ENCODE data around the gene RRP1.

The RRP1 gene

GRCh38 chr21:43766734-43767497 is 22.5 kb upstream of the RRP1 start:
- FAIRE-seq (no peak), DNase-seq (ENCODE audit: insufficient read length, low spot score) (no peak)
- TF ChIP-seq POLR2AphosphoS5 (IDR thresholded peaks at IDR 0.05; ENCODE audit: low read depth, low read length) (peak; percentile 48; the same call in 1 of the 2 replicates), SPI1 (IDR thresholded peaks at IDR 0.05; ENCODE audit: low read depth, low read length) (no peak)

DNA sequence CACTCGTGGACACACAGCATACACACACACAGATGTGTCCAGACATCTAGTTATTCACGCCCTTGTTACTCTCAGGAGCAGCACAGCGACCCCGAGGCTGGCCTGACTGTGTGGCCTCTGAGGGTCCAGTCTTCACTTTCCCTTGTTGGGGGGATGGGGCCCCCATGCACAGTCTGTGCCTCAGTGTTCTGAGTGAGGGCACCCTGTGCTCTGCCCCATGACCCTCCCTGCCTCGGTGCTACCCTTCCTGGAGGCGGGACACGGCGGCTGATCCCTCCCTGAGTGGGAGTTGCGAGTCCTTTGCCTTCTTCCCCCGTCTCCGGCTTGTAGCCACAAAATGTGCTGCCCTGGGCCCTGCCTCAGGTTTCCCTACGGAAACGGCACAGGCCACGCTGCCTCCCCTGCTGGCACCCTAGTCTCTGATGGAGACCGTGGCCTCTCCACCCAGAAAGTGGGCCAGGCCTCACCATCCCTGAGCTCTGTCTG is 21.8 kb upstream of the RRP1 start:
- FAIRE-seq: no peak
- DNase-seq (ENCODE audit: insufficient read length, low spot score): no peak
- TF ChIP-seq POLR2A (IDR thresholded peaks at IDR 0.05; ENCODE audit: low read depth, low read length) (no peak), POU2F2 (IDR thresholded peaks at IDR 0.05; ENCODE audit: low read depth, low read length) (no peak), POLR2AphosphoS5 (IDR thresholded peaks at IDR 0.05; ENCODE audit: low read depth, low read length) (no peak), PAX5 (IDR thresholded peaks at IDR 0.05; ENCODE audit: insufficient read depth, low read length, severe bottlenecking) (no peak), TAF1 (IDR thresholded peaks at IDR 0.05; ENCODE audit: low read depth, low read length) (no peak), SPI1 (IDR thresholded peaks at IDR 0.05; ENCODE audit: low read depth, low read length) (no peak)

GRCh38 chr21:43767984-43768867 is 21.2 kb upstream of the RRP1 start:
- DNase-seq (ENCODE audit: insufficient read length, low spot score) (no peak), FAIRE-seq (no peak)

DNA sequence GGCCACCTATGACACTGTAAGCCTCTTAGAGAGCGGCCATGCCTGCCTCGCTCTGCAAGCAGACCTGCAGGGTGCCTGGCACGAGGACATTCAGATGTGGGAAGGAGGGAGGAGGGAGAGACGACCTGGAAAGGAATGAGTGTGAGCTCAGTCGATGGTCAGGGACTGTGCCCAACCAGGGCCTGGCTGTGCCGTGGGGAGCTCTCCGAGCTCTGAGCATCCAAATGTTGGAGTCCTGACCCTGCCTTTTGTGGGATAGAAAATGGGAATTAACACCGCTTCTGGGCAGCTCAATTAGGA is 20.6 kb upstream of the RRP1 start:
- FAIRE-seq: no peak
- DNase-seq (ENCODE audit: insufficient read length, low spot score): no peak
- TF ChIP-seq SPI1 (IDR thresholded peaks at IDR 0.05; ENCODE audit: low read depth, low read length) (no peak), TAF1 (IDR thresholded peaks at IDR 0.05; ENCODE audit: low read depth, low read length) (no peak), POLR2AphosphoS5 (IDR thresholded peaks at IDR 0.05; ENCODE audit: low read depth, low read length) (no peak), POU2F2 (IDR thresholded peaks at IDR 0.05; ENCODE audit: low read depth, low read length) (no peak), PAX5 (IDR thresholded peaks at IDR 0.05; ENCODE audit: insufficient read depth, low read length, severe bottlenecking) (no peak), POLR2A (IDR thresholded peaks at IDR 0.05; ENCODE audit: low read depth, low read length) (no peak)

More at GRCh38 chr21:43767984-43768867, 21.2 kb upstream of the RRP1 start:
- no peak for TF ChIP-seq POLR2A (IDR thresholded peaks at IDR 0.05; ENCODE audit: low read depth, low read length)
- TF ChIP-seq POLR2AphosphoS5 (IDR thresholded peaks at IDR 0.05; ENCODE audit: low read depth, low read length): no peak
- no peak for TF ChIP-seq SPI1 (IDR thresholded peaks at IDR 0.05; ENCODE audit: low read depth, low read length)
- no peak for TF ChIP-seq POU2F2 (IDR thresholded peaks at IDR 0.05; ENCODE audit: low read depth, low read length)
- TF ChIP-seq TAF1 (IDR thresholded peaks at IDR 0.05; ENCODE audit: low read depth, low read length): no peak
- no peak for TF ChIP-seq PAX5 (IDR thresholded peaks at IDR 0.05; ENCODE audit: insufficient read depth, low read length, severe bottlenecking)

DNA sequence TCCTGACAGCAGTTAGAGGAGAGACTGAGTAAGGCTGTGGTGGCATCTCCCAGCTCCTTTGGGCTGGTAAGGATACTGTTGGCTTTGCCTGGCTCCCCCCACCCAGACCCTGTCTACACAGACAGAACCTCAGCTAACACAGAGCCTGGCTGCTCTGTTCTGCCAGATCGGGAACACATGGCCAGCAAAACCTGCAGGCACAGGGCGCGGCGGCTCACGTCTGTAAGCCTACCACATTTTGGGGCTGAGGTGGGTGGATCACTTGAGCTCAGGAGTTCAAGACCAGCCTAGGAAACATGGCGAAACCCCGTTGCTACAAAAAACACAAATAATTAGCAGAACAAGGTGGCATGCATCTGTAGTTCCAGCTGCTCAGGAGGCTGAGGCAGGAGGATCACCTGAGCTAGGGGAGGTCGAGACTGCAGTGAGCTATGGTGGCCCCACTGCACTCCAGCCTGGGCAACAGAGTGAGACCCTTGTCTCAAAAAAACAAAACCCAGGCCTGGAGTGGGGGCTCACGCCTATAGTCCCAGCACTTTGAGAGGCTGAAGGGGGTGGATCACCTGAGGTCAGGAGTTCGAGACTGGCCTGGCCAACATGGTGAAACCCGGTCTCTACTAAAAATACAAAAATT is 19.9 kb upstream of the RRP1 start:
- FAIRE-seq (no peak), DNase-seq (ENCODE audit: insufficient read length, low spot score) (no peak)
- TF ChIP-seq POLR2AphosphoS5 (IDR thresholded peaks at IDR 0.05; ENCODE audit: low read depth, low read length) (no peak), SPI1 (IDR thresholded peaks at IDR 0.05; ENCODE audit: low read depth, low read length) (no peak), PAX5 (IDR thresholded peaks at IDR 0.05; ENCODE audit: insufficient read depth, low read length, severe bottlenecking) (no peak), TAF1 (IDR thresholded peaks at IDR 0.05; ENCODE audit: low read depth, low read length) (no peak), POU2F2 (IDR thresholded peaks at IDR 0.05; ENCODE audit: low read depth, low read length) (no peak), POLR2A (IDR thresholded peaks at IDR 0.05; ENCODE audit: low read depth, low read length) (no peak)

DNA sequence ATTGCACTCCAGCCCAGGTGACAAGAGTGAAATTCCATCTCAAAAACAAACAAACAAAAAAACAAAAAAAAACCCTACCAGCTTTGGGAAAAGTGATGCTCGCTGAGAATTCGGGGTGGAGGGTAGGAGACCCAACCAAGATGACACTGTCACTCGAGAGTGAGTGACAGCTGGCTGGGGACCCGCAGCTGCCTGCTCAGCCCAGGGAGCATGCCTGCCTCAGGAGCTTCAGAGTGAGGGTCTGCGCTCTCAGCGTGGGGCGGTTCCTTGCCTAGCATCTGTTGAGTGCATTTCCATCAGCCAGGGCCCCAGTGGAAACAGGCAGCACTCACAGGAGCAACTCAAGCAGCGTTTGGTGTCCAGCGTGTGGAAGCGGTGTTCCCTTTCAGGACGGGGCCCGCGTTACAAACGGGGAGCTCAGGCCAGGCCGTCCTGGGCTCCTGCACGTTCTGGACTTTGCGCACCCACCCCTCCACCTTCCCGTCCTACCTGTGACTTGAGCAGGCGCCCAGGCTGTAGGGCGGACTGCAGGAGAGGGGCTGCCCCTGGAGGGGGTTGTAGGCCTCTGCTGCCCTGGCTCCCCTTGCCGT is 19.2 kb upstream of the RRP1 start:
- TF ChIP-seq PAX5 (IDR thresholded peaks at IDR 0.05; ENCODE audit: insufficient read depth, low read length, severe bottlenecking) (no peak), TAF1 (IDR thresholded peaks at IDR 0.05; ENCODE audit: low read depth, low read length) (no peak), POLR2A (IDR thresholded peaks at IDR 0.05; ENCODE audit: low read depth, low read length) (no peak), POU2F2 (IDR thresholded peaks at IDR 0.05; ENCODE audit: low read depth, low read length) (no peak), SPI1 (IDR thresholded peaks at IDR 0.05; ENCODE audit: low read depth, low read length) (no peak), POLR2AphosphoS5 (IDR thresholded peaks at IDR 0.05; ENCODE audit: low read depth, low read length) (no peak)
- FAIRE-seq: no peak
- DNase-seq (ENCODE audit: insufficient read length, low spot score): no peak

DNA sequence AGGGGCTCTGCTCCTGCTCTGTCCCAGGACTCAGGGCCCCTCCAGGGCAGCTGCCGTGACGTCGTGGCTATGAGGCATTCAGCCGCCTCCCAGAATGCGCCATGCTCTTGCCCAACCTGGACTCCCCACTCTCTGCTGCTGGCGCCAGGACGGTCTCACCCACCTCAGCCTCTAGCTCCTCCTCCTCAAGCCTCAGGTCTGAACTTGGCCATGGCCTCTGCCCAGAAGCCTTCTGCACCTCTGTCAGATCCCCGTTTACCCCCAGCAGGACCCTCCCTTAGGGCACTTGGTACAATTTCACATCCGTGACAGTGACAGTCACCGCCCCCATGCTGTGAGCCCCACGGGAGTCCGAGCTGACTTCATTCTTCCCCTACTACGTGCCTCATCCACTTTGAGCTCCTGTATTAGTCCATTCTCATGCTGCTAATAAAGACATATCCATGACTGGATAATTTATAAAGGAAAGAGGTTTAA is 18.1 kb upstream of the RRP1 start:
- no peak for FAIRE-seq
- no peak for TF ChIP-seq TAF1 (IDR thresholded peaks at IDR 0.05; ENCODE audit: low read depth, low read length)
- TF ChIP-seq POLR2A (IDR thresholded peaks at IDR 0.05; ENCODE audit: low read depth, low read length): no peak
- no peak for TF ChIP-seq PAX5 (IDR thresholded peaks at IDR 0.05; ENCODE audit: insufficient read depth, low read length, severe bottlenecking)
- TF ChIP-seq POLR2AphosphoS5 (IDR thresholded peaks at IDR 0.05; ENCODE audit: low read depth, low read length): no peak
- TF ChIP-seq POU2F2 (IDR thresholded peaks at IDR 0.05; ENCODE audit: low read depth, low read length): no peak
- no peak for TF ChIP-seq SPI1 (IDR thresholded peaks at IDR 0.05; ENCODE audit: low read depth, low read length)
- no peak for DNase-seq (ENCODE audit: insufficient read length, low spot score)

DNA sequence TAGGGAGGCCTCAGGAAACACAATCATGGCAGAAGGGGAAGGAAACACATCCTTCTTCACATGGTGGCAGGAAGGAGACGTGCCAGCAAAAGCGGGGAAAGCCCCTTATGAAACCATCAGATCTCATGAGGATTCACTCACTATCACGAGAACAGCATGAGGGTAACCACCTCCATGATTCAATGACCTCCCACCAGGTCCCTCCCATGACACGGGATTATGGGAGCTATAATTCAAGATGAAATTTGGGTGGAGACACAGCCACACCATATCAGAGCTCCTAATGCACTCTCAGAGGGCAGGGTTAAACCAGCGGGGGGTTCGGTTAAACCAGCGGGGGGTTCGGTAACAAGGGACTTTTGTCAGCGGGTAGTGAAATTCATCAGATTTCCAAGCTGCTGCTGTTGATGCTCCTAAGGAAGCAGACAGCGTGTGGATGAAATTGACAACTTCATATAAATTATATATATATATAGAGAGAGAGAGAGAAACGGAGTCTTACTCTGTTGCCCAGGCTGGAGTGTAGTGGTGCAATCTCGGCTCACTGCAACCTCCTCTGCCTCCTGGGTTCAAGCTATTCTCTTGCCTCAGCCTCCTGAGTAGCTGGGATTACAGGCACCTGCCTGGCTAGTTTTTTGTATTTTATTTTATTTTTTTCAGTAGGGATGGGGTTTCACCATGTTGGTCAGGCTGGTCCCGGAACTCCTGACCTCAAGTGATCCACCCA is 17.5 kb upstream of the RRP1 start:
- no peak for TF ChIP-seq TAF1 (IDR thresholded peaks at IDR 0.05; ENCODE audit: low read depth, low read length)
- TF ChIP-seq PAX5 (IDR thresholded peaks at IDR 0.05; ENCODE audit: insufficient read depth, low read length, severe bottlenecking): no peak
- no peak for TF ChIP-seq POLR2AphosphoS5 (IDR thresholded peaks at IDR 0.05; ENCODE audit: low read depth, low read length)
- TF ChIP-seq POLR2A (IDR thresholded peaks at IDR 0.05; ENCODE audit: low read depth, low read length): no peak
- no peak for TF ChIP-seq SPI1 (IDR thresholded peaks at IDR 0.05; ENCODE audit: low read depth, low read length)
- no peak for TF ChIP-seq POU2F2 (IDR thresholded peaks at IDR 0.05; ENCODE audit: low read depth, low read length)
- no peak for FAIRE-seq
- DNase-seq (ENCODE audit: insufficient read length, low spot score): no peak
